HepG2 (cell line): Measurements from ENCODE around the gene HNRNPA2B1. TPM values are rescaled to one million over a fixed set of nuclear protein-coding genes. Genes with fewer than 3 reads are reported as not detected.

Experiments
- ATAD3A ChIP-seq: sonication (generic); formaldehyde crosslinking; IDR thresholded peaks from 2 replicates; pipeline ENCODE4 v1.4.0; 2020; ENCODE audit warnings: missing genetic modification reagents
- MAFK ChIP-seq, 2 experiments: IDR thresholded peaks in 1 of 2; conservative IDR thresholded peaks in 1 of 2; 2 replicates each; pipeline ENCODE4 v1.6.1; 2011; ENCODE audit warnings: improper control_type of control experiment in 2 of 2, low read length in 2 of 2
- RARA ChIP-seq: IDR thresholded peaks from 2 replicates; pipeline ENCODE4 v1.6.1; 2016; ENCODE audit warnings: missing genetic modification reagents, missing compliant biosample characterization
- ZFAT ChIP-seq: sonication (generic); formaldehyde crosslinking; conservative IDR thresholded peaks from 2 replicates; pipeline ENCODE4 v1.8.1; 2023; ENCODE audit warnings: missing genetic modification reagents, inconsistent platforms
- ZFP62 ChIP-seq: sonication (generic); formaldehyde crosslinking; IDR thresholded peaks from 2 replicates; pipeline ENCODE4 v1.4.0; 2020; ENCODE audit warnings: missing genetic modification reagents
- ZNF205 ChIP-seq: IDR thresholded peaks from 2 replicates; pipeline ENCODE4 v1.6.1; 2018; ENCODE audit warnings: missing biosample characterization, missing genetic modification reagents
- ZNF274 ChIP-seq: sonication (generic); formaldehyde crosslinking; IDR thresholded peaks from 2 replicates; pipeline ENCODE4 v1.5.1; 2020; ENCODE audit warnings: mild to moderate bottlenecking, missing genetic modification reagents
- ZNF430 ChIP-seq: sonication (generic); formaldehyde crosslinking; IDR thresholded peaks from 2 replicates; pipeline ENCODE4 v1.9.0; 2021; ENCODE audit warnings: mild to moderate bottlenecking, missing genetic modification reagents
- ZNF557 ChIP-seq: sonication (generic); formaldehyde crosslinking; IDR thresholded peaks from 2 replicates; pipeline ENCODE4 v1.4.0; 2020; ENCODE audit warnings: missing genetic modification reagents
- ZNF883 ChIP-seq: sonication (generic); formaldehyde crosslinking; IDR thresholded peaks from 2 replicates; pipeline ENCODE4 v1.5.1; 2020; ENCODE audit warnings: mild to moderate bottlenecking, missing genetic modification reagents; ENCODE audit errors: not compliant biosample characterization
- polyA plus RNA-seq, 8 experiments: library from polyadenylated mRNA; depleted of rRNA in 3 of 8; stranded (reverse) in 7 of 8; unstranded in 1 of 8; fragments of >200 nt; fragmentation: Illumina TruSeq in 4 of 8; extraction: Trizol in 4 of 8; gene quantifications; 2 replicates each; pipeline versions ENCODE4 v1.2.1 to v1.2.3, GENCODE V29; 2011 to 2016; ENCODE audit warnings: low read depth in 4 of 8, missing spikeins in 1 of 8, mixed read lengths in 1 of 8; ENCODE audit not compliant: insufficient read depth in 1 of 8
- total RNA-seq, 5 experiments: library from RNA; depleted of rRNA; stranded (reverse); fragments of >200 nt; fragmentation: Illumina TruSeq; extraction: Trizol; gene quantifications; 2 replicates each; pipeline ENCODE4 v1.2.3, GENCODE V29; 2016; ENCODE audit warnings: low read depth in 1 of 5
- TF ChIP-seq, protein P1 (sequence below): sonication (generic); formaldehyde crosslinking; IDR thresholded peaks from 2 replicates; pipeline ENCODE4 v1.4.0; 2020; ENCODE audit warnings: missing genetic modification reagents
- TF ChIP-seq, protein P2 (sequence below): sonication (generic); formaldehyde crosslinking; IDR thresholded peaks from 2 replicates; pipeline ENCODE4 v1.5.0; 2020; ENCODE audit warnings: mild to moderate bottlenecking, missing genetic modification reagents, borderline replicate concordance
- TF ChIP-seq, protein P3 (sequence below): sonication (generic); formaldehyde crosslinking; IDR thresholded peaks from 2 replicates; pipeline ENCODE4 v1.5.1; 2020; ENCODE audit warnings: missing genetic modification reagents, mild to moderate bottlenecking, borderline replicate concordance
- TF ChIP-seq, protein P4 (sequence below): sonication (generic); formaldehyde crosslinking; IDR thresholded peaks from 2 replicates; pipeline ENCODE4 v1.4.0; 2020; ENCODE audit warnings: missing genetic modification reagents
- TF ChIP-seq, protein P5 (sequence below): IDR thresholded peaks from 2 replicates; pipeline ENCODE4 v1.6.1; 2016; ENCODE audit warnings: missing compliant biosample characterization, missing genetic modification reagents, borderline replicate concordance

HNRNPA2B1 gene
- total and polyA plus RNA-seq, 2 of the 13 experiments (the other 11 are each of a cell fraction or from before 2014, with no cell fraction given) = 193 to 412 TPM

DNA sequence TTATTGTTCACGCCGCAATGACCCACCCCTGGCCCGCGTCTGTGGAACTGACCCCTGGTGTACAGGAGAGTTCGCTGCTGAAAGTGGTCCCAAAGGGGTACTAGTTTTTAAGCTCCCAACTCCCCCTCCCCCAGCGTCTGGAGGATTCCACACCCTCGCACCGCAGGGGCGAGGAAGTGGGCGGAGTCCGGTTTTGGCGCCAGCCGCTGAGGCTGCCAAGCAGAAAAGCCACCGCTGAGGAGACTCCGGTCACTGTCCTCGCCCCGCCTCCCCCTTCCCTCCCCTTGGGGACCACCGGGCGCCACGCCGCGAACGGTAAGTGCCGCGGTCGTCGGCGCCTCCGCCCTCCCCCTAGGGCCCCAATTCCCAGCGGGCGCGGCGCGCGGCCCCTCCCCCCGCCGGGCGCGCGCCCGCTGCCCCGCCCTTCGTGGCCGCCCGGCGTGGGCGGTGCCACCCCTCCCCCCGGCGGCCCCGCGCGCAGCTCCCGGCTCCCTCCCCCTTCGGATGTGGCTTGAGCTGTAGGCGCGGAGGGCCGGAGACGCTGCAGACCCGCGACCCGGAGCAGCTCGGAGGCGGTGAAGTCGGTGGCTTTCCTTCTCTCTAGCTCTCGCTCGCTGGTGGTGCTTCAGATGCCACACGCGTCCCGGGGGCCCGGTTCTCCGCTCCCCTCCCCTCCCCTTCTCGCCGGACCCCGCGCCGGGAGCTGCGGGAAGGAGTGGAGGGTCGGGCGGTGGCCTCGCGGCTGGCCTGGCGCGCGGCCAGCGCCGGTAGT, 887 bp upstream of the HNRNPA2B1 start, which contains the start of gene CBX3 (continued):
- TF ChIP-seq ZFP62 (no peak), ZNF430 (CRISPR knock-in tag) (no peak), RARA (no peak; the same call in 1 of the 2 replicates), ZNF205 (CRISPR knock-in tag) (no peak), ZNF883 (CRISPR knock-in tag) (no peak), ZNF274 (CRISPR knock-in tag) (no peak), ZFAT (CRISPR knock-in tag) (no peak), MAFK (conservative IDR thresholded peaks at IDR 0.05 in 1 of 2, IDR thresholded peaks at IDR 0.05 in 1 of 2; ENCODE audit: low read length in 2 of 2) (no peak), ATAD3A (no peak), ZNF557 (CRISPR knock-in tag) (no peak)
- TF ChIP-seq, protein P1, sequence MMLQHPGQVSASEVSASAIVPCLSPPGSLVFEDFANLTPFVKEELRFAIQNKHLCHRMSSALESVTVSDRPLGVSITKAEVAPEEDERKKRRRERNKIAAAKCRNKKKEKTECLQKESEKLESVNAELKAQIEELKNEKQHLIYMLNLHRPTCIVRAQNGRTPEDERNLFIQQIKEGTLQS (CRISPR knock-in tag) = no peak
- TF ChIP-seq, protein P2, sequence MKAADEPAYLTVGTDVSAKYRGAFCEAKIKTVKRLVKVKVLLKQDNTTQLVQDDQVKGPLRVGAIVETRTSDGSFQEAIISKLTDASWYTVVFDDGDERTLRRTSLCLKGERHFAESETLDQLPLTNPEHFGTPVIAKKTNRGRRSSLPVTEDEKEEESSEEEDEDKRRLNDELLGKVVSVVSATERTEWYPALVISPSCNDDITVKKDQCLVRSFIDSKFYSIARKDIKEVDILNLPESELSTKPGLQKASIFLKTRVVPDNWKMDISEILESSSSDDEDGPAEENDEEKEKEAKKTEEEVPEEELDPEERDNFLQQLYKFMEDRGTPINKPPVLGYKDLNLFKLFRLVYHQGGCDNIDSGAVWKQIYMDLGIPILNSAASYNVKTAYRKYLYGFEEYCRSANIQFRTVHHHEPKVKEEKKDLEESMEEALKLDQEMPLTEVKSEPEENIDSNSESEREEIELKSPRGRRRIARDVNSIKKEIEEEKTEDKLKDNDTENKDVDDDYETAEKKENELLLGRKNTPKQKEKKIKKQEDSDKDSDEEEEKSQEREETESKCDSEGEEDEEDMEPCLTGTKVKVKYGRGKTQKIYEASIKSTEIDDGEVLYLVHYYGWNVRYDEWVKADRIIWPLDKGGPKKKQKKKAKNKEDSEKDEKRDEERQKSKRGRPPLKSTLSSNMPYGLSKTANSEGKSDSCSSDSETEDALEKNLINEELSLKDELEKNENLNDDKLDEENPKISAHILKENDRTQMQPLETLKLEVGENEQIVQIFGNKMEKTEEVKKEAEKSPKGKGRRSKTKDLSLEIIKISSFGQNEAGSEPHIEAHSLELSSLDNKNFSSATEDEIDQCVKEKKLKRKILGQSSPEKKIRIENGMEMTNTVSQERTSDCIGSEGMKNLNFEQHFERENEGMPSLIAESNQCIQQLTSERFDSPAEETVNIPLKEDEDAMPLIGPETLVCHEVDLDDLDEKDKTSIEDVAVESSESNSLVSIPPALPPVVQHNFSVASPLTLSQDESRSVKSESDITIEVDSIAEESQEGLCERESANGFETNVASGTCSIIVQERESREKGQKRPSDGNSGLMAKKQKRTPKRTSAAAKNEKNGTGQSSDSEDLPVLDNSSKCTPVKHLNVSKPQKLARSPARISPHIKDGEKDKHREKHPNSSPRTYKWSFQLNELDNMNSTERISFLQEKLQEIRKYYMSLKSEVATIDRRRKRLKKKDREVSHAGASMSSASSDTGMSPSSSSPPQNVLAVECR (CRISPR knock-in tag) = peak; percentile 63; the same call in 1 of the 2 replicates
- TF ChIP-seq, protein P3, sequence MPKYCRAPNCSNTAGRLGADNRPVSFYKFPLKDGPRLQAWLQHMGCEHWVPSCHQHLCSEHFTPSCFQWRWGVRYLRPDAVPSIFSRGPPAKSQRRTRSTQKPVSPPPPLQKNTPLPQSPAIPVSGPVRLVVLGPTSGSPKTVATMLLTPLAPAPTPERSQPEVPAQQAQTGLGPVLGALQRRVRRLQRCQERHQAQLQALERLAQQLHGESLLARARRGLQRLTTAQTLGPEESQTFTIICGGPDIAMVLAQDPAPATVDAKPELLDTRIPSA (CRISPR knock-in tag) = peak; percentile 77; the same call in 1 of the 2 replicates
- TF ChIP-seq, protein P4, sequence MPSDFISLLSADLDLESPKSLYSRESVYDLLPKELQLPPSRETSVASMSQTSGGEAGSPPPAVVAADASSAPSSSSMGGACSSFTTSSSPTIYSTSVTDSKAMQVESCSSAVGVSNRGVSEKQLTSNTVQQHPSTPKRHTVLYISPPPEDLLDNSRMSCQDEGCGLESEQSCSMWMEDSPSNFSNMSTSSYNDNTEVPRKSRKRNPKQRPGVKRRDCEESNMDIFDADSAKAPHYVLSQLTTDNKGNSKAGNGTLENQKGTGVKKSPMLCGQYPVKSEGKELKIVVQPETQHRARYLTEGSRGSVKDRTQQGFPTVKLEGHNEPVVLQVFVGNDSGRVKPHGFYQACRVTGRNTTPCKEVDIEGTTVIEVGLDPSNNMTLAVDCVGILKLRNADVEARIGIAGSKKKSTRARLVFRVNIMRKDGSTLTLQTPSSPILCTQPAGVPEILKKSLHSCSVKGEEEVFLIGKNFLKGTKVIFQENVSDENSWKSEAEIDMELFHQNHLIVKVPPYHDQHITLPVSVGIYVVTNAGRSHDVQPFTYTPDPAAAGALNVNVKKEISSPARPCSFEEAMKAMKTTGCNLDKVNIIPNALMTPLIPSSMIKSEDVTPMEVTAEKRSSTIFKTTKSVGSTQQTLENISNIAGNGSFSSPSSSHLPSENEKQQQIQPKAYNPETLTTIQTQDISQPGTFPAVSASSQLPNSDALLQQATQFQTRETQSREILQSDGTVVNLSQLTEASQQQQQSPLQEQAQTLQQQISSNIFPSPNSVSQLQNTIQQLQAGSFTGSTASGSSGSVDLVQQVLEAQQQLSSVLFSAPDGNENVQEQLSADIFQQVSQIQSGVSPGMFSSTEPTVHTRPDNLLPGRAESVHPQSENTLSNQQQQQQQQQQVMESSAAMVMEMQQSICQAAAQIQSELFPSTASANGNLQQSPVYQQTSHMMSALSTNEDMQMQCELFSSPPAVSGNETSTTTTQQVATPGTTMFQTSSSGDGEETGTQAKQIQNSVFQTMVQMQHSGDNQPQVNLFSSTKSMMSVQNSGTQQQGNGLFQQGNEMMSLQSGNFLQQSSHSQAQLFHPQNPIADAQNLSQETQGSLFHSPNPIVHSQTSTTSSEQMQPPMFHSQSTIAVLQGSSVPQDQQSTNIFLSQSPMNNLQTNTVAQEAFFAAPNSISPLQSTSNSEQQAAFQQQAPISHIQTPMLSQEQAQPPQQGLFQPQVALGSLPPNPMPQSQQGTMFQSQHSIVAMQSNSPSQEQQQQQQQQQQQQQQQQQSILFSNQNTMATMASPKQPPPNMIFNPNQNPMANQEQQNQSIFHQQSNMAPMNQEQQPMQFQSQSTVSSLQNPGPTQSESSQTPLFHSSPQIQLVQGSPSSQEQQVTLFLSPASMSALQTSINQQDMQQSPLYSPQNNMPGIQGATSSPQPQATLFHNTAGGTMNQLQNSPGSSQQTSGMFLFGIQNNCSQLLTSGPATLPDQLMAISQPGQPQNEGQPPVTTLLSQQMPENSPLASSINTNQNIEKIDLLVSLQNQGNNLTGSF (CRISPR knock-in tag) = no peak
- TF ChIP-seq, protein P5, sequence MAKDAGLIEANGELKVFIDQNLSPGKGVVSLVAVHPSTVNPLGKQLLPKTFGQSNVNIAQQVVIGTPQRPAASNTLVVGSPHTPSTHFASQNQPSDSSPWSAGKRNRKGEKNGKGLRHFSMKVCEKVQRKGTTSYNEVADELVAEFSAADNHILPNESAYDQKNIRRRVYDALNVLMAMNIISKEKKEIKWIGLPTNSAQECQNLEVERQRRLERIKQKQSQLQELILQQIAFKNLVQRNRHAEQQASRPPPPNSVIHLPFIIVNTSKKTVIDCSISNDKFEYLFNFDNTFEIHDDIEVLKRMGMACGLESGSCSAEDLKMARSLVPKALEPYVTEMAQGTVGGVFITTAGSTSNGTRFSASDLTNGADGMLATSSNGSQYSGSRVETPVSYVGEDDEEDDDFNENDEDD (CRISPR knock-in tag) = peak; percentile 78
